OCI-LY7 (cell line): ENCODE measurements around the gene PELI1.

ENCODE experiments used
- EZH2phosphoT487 ChIP-seq: fragments of 200-600 bp; sonication (generic); IDR thresholded peaks from 2 replicates; pipeline ENCODE4 v1.6.1; 2018; ENCODE audit warnings: low read depth, borderline replicate concordance, mild to moderate bottlenecking, mixed run types, antibody characterized with exemption, low read length, moderate library complexity, mixed read lengths
- TF ChIP-seq, protein P1 (sequence below): fragments of 200-600 bp; sonication (generic); conservative IDR thresholded peaks from 2 replicates; pipeline ENCODE4 v1.5.1; 2014; ENCODE audit warnings: mild to moderate bottlenecking, antibody characterized with exemption, low read length, moderate library complexity, mixed read lengths

- TF ChIP-seq, protein P1, sequence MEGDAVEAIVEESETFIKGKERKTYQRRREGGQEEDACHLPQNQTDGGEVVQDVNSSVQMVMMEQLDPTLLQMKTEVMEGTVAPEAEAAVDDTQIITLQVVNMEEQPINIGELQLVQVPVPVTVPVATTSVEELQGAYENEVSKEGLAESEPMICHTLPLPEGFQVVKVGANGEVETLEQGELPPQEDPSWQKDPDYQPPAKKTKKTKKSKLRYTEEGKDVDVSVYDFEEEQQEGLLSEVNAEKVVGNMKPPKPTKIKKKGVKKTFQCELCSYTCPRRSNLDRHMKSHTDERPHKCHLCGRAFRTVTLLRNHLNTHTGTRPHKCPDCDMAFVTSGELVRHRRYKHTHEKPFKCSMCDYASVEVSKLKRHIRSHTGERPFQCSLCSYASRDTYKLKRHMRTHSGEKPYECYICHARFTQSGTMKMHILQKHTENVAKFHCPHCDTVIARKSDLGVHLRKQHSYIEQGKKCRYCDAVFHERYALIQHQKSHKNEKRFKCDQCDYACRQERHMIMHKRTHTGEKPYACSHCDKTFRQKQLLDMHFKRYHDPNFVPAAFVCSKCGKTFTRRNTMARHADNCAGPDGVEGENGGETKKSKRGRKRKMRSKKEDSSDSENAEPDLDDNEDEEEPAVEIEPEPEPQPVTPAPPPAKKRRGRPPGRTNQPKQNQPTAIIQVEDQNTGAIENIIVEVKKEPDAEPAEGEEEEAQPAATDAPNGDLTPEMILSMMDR = no peak
- TF ChIP-seq EZH2phosphoT487 = no peak
Measured at GRCh38 chr2:64105670-64106461, 38.4 kb downstream of the PELI1 start.
